Heart right ventricle (tissue), 16 donors: Measurements from ENCODE around the gene ZNF281. TPM values are rescaled to one million over a fixed set of nuclear protein-coding genes. Genes with fewer than 3 reads are reported as not detected.

Source experiments
- ATAC-seq, 8 donors: fragments of 200-7000 bp; cut with Tn5 transposase; one replicate each; pipeline ENCODE4 v1.9.1; 2020; ENCODE audit warnings: mild to moderate bottlenecking in 8 of 8, moderate library complexity in 8 of 8, moderate number of reproducible peaks in 1 of 8
- DNase-seq, 2 donors: peaks; one replicate each; pipeline ENCODE4 v3.0.0-alpha.2; 2020
- H3K27ac ChIP-seq, 10 donors: fragments of 200-600 bp; sonication (generic) in 2 of 10; one replicate each; pipeline versions ENCODE4 v1.5.0 to v1.8.0; 2020 to 2022; ENCODE audit warnings: mild to moderate bottlenecking in 3 of 10
- H3K27me3 ChIP-seq, 7 donors: fragments of 200-600 bp; one replicate each; pipeline ENCODE4 v1.8.0; 2021 to 2022; ENCODE audit warnings: mild to moderate bottlenecking in 2 of 7
- H3K36me3 ChIP-seq, 9 donors: fragments of 200-600 bp; sonication (generic) in 1 of 9; one replicate each; pipeline versions ENCODE4 v1.5.0 to v1.8.0; 2020 to 2022; ENCODE audit warnings: mild to moderate bottlenecking in 2 of 9
- H3K4me1 ChIP-seq, 9 donors: fragments of 200-600 bp; sonication (generic) in 1 of 9; one replicate each; pipeline versions ENCODE4 v1.5.0 to v1.8.0; 2020 to 2022; ENCODE audit warnings: mild to moderate bottlenecking in 4 of 9
- H3K4me3 ChIP-seq, 10 donors: fragments of 200-600 bp; sonication (generic) in 2 of 10; one replicate each; pipeline versions ENCODE4 v1.5.0 to v1.8.0; 2020 to 2022; ENCODE audit warnings: mild to moderate bottlenecking in 7 of 10, moderate library complexity in 2 of 10
- H3K9me3 ChIP-seq, 11 donors: fragments of 200-600 bp in 10 of 11; sonication (generic) in 2 of 11; one replicate each; pipeline versions ENCODE4 v1.5.0 to v1.8.0; 2013 to 2022; ENCODE audit warnings: mild to moderate bottlenecking in 2 of 11, control low read depth in 1 of 11, moderate library complexity in 1 of 11
- WGBS, 2 donors: extraction: QIAGEN DNeasy Blood & Tissue Kit; methylation state at CpG; one replicate each; pipeline ENCODE4 v1.1.7; 2013; ENCODE audit warnings: inconsistent platforms in 1 of 2; 5-methylcytosine and 5-hydroxymethylcytosine counted together
- intact Hi-C, 10 donors: fragments of 100-400 bp; cut with DNase I; formaldehyde crosslinking; loops; one replicate each; pipeline versions ENCODE4 v1.11.1 to v1.14.2; 2022
- polyA plus RNA-seq, 2 donors: library from polyadenylated mRNA; stranded (reverse); fragments of 200-250 nt; gene quantifications; one replicate each; pipeline ENCODE4 v1.2.3, GENCODE V29; 2013
- total RNA-seq, 10 donors: library from RNA; stranded (reverse); fragmentation: NEBNext Ultra II Directional in 3 of 10; extraction: Animal tissue kit (Norgen Biotek cat#: 25700) in 3 of 10; gene quantifications; one replicate each; pipeline versions ENCODE4 v1.2.1 to v1.2.4, GENCODE V29; 2021 to 2023
- TF ChIP-seq, protein P1 (sequence below), 9 donors: fragments of 200-600 bp; sonication (generic) in 2 of 9; IDR thresholded peaks; one replicate each; pipeline versions ENCODE4 v1.5.0 to v1.8.0; 2021 to 2022; ENCODE audit warnings: antibody characterized with exemption in 9 of 9, mild to moderate bottlenecking in 5 of 9, moderate library complexity in 1 of 9
- donor health status: Arrhythmogenic right ventricular cardiomyopathy.
- donor health status: ischemic (EF 13 %, LVEDD 7.1; RV severe dilation, severe dysfunction).
- donor health status: healthy with polysubstance abuse.
- donor health status: DM: no; HTN: yes; CAD: no.
- donor health status: DM: no; HTN: no; CAD: no.
- donor health status: ischemic (EF 25% LVEDD 6.9; RV normal size, moderate dysfunction).
- donor health status: ischemic (EF 25% LVEDD 5.7; RV mildly dilated, moderate dysfunction).
- donor health status: healthy.
- donor health status: DM: yes; HTN: yes; CAD: no.
- donor health status: Ischemic cardiomyopathy.
- donor health status: ischemic (EF 35%, LVEDD 5.7; RV mildly dilated, moderate dysfunction).
- donor health status: nonischemic (EF 11% LVEDD 7.7; RV severe dilation, severe dysfunction).
- donor health status: DM: yes; HTN: yes; CAD: no.
- donor health status: PGD.
- donor health status: ischemic (EF 29% LVEDD 5.4; RV normal size, mild dysfunction).
- donor health status: nonischemic (EF 23%, LVEDD 6.1; RV moderate dilation, normal function).

ZNF281 gene
- total and polyA plus RNA-seq, 12 donors = 2.8 to 11.7 (median 8.8) TPM

DNA sequence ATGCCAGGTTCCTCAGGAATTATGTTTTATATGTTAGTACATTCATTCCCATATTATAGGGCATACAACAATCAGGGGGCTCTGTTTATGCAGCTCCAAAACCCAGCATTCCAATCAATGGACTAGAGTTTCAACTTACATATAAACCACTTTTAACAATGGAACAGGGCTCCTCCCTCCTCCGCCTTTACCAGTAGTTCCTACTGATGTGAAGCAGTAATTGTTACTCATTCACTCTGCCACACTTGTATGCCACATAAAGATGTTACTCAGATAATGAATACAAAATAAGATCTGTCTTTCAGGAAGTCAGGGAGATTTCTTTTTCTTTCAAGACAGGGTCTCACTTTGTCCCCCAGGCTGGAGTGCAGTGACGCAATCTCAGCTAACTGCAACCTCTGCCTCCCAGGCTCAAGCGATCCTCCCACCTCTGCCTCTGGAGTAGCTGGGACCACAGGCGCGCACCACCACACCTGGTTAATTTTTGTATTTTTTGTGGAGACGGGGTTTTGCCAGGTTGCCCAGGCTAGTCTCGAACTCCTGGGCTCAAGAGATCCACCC is 17.1 kb downstream of the ZNF281 start:
- ATAC-seq (no peak), DNase-seq (no peak)
- intact Hi-C loops = no loop called here
- 91 to 95% methylated on average over 7 of the region's 7 CpGs for WGBS, 2 donors
- Histone ChIP-seq H3K27ac (no peak overlapping the region), H3K4me3 (no peak overlapping the region), H3K4me1 (no peaks in the 10 kb centered on the region), H3K36me3 (peaks cover 0 to 4% (median 0%) of the 10 kb centered on the region in 9 donors), H3K9me3 (no peaks in the 10 kb centered on the region), H3K27me3 (no peaks in the 10 kb centered on the region)
- TF ChIP-seq, protein P1, sequence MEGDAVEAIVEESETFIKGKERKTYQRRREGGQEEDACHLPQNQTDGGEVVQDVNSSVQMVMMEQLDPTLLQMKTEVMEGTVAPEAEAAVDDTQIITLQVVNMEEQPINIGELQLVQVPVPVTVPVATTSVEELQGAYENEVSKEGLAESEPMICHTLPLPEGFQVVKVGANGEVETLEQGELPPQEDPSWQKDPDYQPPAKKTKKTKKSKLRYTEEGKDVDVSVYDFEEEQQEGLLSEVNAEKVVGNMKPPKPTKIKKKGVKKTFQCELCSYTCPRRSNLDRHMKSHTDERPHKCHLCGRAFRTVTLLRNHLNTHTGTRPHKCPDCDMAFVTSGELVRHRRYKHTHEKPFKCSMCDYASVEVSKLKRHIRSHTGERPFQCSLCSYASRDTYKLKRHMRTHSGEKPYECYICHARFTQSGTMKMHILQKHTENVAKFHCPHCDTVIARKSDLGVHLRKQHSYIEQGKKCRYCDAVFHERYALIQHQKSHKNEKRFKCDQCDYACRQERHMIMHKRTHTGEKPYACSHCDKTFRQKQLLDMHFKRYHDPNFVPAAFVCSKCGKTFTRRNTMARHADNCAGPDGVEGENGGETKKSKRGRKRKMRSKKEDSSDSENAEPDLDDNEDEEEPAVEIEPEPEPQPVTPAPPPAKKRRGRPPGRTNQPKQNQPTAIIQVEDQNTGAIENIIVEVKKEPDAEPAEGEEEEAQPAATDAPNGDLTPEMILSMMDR (IDR thresholded peaks at IDR 0.05) = no peak

DNA sequence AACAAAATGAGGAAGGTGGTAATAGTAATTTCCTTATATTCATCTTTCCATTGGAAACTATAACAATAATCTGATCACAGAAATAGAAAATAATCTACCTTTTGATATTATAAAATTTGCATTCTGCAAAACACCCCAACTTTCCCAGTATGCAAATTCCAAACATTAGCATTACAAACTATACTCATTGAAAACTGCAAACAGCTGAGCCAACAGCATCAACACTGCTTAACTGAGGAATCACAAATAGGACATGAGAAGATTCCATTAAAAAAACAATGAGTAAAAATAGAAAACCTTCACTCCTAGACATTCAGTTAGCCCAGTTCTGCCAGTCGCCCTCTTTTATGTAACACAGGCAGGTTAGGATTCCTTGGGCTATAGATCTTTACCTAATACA is 18.1 kb downstream of the ZNF281 start:
- H3K27me3 ChIP-seq = no peaks in the 10 kb centered on the region
- H3K36me3 ChIP-seq = no peaks in the 10 kb centered on the region
- H3K4me3 ChIP-seq = no peak overlapping the region
- TF ChIP-seq, protein P1 (IDR thresholded peaks at IDR 0.05) = no peak
- 66 to 78% methylated on average over 1 of the region's 1 CpG for WGBS, 2 donors
- no peak for ATAC-seq
- H3K4me1 ChIP-seq = no peaks in the 10 kb centered on the region
- intact Hi-C loops = no loop called here
- H3K9me3 ChIP-seq = no peaks in the 10 kb centered on the region
- no peak overlapping the region for H3K27ac ChIP-seq
- no peak for DNase-seq

DNA sequence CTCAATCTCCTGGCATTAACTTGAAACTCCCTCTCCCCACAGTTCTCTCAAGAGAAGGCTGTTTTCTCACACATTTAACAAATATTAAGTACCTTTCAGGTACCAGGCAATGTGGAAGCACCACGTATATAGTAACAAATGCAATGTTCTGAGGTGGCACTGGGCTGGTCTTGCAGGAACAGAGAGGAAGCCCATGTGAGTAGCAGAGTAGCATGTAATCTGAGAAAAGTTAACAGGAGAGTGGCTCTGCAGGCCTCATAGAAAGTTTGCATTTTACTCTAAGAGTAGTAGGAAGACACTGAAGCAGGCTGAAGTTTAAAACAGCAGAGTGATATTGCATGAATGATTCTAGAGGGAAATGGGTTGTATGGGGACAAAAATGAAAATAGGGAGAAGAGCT is 21.0 kb downstream of the ZNF281 start:
- intact Hi-C loops = no loop called here
- no peak overlapping the region for H3K4me3 ChIP-seq
- 73 to 86% methylated on average over 1 of the region's 1 CpG for WGBS, 2 donors
- ATAC-seq = no peak
- no peaks in the 10 kb centered on the region for H3K27me3 ChIP-seq
- H3K9me3 ChIP-seq = no peaks in the 10 kb centered on the region
- TF ChIP-seq, protein P1 (IDR thresholded peaks at IDR 0.05) = no peak
- no peak overlapping the region for H3K27ac ChIP-seq
- H3K4me1 ChIP-seq = no peaks in the 10 kb centered on the region
- no peak for DNase-seq
- H3K36me3 ChIP-seq = no peaks in the 10 kb centered on the region

DNA sequence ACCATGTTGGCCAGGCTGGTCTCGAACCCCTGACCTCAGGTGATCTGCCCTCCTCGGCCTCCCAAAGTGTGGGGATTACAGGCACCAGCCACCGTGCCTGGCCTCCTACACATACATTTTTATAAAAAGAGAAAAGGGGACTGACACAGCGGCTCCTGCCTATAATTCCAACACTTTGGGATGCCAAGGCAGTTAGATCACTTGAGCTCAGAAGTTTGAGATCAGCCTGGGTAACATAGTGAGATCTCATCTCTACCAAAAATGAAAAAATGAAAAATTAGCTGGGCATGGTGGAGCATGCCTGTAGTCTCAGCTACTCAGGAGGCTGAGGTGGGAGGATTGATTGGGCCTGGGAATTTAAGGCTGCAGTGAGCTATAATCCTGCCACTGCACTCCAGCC is 23.4 kb downstream of the ZNF281 start:
- H3K36me3 ChIP-seq = no peaks in the 10 kb centered on the region
- no peak for ATAC-seq
- no peak for DNase-seq
- no peaks in the 10 kb centered on the region for H3K4me1 ChIP-seq
- no peaks in the 10 kb centered on the region for H3K27me3 ChIP-seq
- TF ChIP-seq, protein P1 (IDR thresholded peaks at IDR 0.05) = no peak
- no peaks in the 10 kb centered on the region for H3K9me3 ChIP-seq
- H3K27ac ChIP-seq = no peak overlapping the region
- 88% methylated on average over 4 of the region's 4 CpGs for WGBS, 2 donors
- no peak overlapping the region for H3K4me3 ChIP-seq
- intact Hi-C loops = no loop called here
